Lower leg skin (tissue), 3 donors: ENCODE measurements around the gene COL6A2.

ENCODE experiments used
- POLR2A ChIP-seq, 2 donors: fragments of 450-650 bp; IDR thresholded peaks; one replicate each; pipeline ENCODE4 v1.6.1; 2016 to 2017; ENCODE audit warnings: antibody characterized with exemption in 2 of 2, mild to moderate bottlenecking in 1 of 2, moderate library complexity in 1 of 2
- TF ChIP-seq, protein P1 (sequence below), 3 donors: fragments of 450-650 bp; IDR thresholded peaks; one replicate each; pipeline ENCODE4 v1.5.1; 2016; ENCODE audit warnings: antibody characterized with exemption in 3 of 3, mild to moderate bottlenecking in 3 of 3, moderate library complexity in 2 of 3

DNA sequence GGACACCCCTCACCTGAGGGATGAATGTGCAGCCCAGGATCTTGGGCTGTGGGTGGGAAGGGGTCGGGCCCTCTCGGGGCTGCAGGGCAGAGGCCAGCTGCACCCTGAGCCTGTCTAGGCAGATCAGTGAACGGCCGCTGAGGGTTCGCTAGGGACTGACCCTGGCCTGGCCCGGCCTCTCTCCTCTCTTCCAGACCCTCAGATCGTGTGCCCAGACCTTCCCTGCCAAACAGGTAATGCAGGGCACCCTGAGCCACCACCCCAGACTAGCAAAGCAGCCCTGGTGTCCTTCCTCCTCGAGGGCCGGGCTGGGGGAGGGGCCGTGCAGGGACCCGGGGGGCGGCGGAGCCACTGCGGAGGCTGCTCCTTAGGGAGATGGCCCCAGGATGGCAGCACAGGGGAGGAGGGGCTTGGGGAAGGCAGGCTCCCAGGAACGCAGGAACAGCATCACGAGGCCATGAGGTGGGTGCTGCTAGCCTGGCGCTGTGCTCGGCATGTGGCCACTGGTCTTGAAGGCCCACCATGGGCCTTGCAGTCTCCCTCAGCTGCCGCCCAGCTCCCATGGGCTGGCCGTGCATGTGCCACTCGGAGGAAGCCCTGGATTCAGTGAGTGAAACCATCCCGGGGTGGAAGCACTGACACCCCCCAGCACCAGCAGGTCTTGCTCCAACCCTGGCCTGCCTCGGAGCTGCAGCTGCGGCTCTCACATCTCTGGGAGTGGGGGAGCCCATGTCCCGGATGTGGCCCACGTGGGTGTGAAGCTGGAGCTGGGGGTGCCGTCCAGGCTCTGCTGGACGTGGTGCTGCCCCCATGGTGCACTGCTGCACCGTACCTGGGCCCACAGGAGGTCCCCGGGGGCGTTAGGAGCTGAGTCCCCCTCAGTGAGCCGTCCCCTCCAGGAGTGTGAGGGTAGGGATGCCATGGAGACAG lies 28.7 kb downstream of the COL6A2 start:
- TF ChIP-seq POLR2A (IDR thresholded peaks at IDR 0.05) = no peak
- TF ChIP-seq, protein P1, sequence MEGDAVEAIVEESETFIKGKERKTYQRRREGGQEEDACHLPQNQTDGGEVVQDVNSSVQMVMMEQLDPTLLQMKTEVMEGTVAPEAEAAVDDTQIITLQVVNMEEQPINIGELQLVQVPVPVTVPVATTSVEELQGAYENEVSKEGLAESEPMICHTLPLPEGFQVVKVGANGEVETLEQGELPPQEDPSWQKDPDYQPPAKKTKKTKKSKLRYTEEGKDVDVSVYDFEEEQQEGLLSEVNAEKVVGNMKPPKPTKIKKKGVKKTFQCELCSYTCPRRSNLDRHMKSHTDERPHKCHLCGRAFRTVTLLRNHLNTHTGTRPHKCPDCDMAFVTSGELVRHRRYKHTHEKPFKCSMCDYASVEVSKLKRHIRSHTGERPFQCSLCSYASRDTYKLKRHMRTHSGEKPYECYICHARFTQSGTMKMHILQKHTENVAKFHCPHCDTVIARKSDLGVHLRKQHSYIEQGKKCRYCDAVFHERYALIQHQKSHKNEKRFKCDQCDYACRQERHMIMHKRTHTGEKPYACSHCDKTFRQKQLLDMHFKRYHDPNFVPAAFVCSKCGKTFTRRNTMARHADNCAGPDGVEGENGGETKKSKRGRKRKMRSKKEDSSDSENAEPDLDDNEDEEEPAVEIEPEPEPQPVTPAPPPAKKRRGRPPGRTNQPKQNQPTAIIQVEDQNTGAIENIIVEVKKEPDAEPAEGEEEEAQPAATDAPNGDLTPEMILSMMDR (IDR thresholded peaks at IDR 0.05) = no peak
